NCI-H2227 (cell line): ENCODE results near the gene MIS18A.
"Not testable (repeated sequence)": the region's sequence is repeated elsewhere in the genome, so short reads cannot be mapped to it uniquely, and the experiment has no call there.

Experiments
- DNase-seq: peaks from one replicate; lab custom pipeline; 2025; ENCODE audit not compliant: unreplicated experiment; lab: John Stamatoyannopoulos, UW

MIS18A gene

GRCh38 chr21:32306021-32306780, 27.4 kb upstream of the MIS18A start:
- DNase-seq, result no peak

DNA sequence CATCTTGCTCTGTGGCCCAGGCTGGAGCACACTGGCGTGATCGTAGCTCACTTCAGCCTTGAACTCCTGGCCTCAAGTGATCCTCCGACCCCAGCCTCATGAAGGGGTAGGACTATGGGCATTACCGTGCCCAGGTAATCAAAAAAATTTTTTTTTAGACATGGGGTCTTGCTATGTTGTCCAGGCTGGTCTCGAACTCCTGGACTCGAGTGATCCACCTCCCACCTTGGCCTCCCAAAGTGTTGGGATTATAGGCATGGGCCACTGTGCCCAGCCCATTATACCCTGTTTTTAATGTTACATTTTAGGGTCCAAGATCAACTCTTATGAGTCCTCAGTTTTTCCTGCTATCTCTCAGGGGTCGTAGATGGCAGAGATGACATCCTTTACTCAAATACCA, 26.1 kb upstream of the MIS18A start:
- no peak for DNase-seq

DNA sequence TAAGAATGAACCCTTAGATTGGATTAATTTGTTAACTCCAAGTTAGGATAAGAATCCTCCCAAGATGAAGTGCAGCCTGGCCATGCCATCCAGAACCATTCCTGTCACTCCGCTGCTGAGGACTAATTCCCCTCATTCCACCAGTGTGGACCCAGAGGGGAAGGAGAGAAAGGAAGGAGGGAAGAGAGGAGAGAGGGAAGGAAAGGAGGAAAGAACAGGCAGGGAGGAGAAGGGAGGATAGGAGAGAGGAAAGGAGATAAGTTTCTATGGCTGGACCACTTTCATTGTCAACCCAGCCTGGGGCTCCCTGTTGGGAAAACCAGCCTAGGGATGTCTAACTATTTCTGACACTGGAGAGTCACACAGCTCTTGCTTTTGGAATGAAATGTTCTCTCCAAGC, 24.5 kb upstream of the MIS18A start:
- no peak for DNase-seq

GRCh38 chr21:32302560-32302959, 23.7 kb upstream of the MIS18A start:
- no peak for DNase-seq

GRCh38 chr21:32301596-32301995, 22.7 kb upstream of the MIS18A start:
- DNase-seq, result no peak

- DNase-seq, result no peak
Observed at GRCh38 chr21:32300117-32300681, 21.4 kb upstream of the MIS18A start.

DNA sequence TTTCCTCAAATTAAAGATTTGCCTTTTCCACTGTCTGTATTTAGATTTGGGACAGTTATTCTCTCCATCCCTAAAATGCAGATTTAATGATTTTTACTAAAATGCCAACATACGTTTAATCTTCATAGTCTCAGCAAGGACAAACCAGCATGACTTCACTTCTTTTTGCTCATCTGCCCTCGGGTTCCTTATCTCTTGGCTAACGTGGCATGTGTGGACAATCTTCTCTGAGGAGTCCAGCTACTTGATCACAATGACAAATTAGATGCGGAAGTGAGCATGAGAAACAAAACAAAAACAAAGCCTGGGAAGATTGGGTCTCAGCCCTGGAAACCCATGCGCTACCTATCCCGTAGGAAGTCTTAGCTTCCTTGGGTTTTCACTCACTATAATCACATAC, 20.8 kb upstream of the MIS18A start:
- no peak for DNase-seq

DNA sequence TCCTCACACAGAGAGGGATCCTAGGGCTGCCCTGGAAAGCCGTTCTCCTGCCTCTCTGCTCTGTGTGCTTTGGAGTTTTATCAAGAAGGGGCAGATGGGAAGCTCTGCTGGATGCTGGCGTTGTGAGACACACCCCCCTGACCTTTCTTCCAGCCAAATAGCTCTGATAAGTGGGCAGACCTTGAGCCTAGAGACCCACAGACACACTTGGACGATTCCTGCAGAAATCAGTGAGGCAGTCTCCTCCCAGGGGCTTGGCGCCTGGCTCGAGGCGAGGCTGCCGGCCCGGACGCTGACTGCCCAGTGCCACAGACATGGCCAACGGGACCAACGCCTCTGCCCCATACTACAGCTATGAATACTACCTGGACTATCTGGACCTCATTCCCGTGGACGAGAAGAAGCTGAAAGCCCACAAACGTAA, 19.8 kb upstream of the MIS18A start, which contains the start of gene MRAP:
MRAP (plus strand) TSS at position 198 of the 424 bp plus-strand sequence; CDS start at position 315, 117 bp downstream.
- peak; percentile 11 for DNase-seq

DNA sequence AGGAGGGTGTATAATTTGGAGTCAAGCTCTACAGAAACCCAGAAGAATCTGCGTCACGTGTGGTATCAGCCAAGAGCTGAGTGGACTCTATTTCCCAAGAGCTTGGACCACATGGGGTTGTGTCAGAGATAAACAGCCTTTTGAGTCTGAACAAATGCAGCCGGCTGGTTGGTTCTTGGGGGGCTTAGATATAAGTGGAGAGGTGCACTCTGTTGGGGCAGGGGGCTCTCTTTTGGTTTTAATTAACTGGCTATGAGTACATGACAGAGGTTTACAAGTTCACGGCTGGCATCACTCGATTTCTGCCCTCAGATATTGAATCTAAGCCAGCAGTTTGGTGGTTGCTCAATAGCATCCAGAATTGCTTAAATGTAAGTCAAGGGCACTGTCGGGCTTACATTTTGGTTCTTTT, 19.3 kb upstream of the MIS18A start:
- no peak for DNase-seq

- no peak for DNase-seq
Observed at GRCh38 chr21:32297449-32297848, 18.6 kb upstream of the MIS18A start.

- DNase-seq, result no peak
Observed at GRCh38 chr21:32285476-32285875, 6.6 kb upstream of the MIS18A start.

DNA sequence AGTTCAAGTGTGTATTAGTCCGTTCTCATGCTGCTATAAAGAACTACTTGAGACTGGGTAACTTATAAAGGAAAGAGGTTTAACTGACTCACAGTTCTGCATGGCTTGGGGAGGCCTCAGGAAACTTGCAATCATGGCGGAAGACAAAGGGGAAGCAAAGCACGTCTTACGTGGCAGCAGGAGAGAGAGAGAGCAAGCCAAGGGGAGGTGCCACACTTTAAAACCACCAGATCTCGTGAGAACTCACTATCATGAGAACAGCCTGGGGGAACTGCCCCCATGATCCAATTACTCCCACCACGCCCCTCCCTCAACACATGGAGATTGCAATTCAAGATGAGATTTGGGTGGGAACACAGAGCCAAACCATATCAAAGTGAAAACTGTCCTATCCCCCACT, 4.1 kb upstream of the MIS18A start:
- no peak for DNase-seq

- DNase-seq, result no peak
Observed at GRCh38 chr21:32281531-32281930, 2.7 kb upstream of the MIS18A start.

DNA sequence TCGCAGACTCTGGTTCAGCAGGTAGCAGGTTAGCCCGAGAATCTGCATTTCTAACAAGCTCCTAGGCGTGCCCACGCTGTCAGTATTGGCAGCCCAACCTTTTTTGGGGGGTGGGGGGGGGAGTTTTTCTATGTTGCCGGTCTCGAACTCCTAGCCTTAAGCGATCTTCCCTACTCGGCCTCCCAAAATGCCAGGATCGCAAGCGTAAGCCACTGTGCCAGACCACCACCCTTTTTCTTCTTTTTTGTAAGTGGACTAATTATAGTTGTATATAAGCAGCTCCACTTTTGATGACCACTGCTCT, 480 bp upstream of the MIS18A start:
- DNase-seq, result no peak

DNA sequence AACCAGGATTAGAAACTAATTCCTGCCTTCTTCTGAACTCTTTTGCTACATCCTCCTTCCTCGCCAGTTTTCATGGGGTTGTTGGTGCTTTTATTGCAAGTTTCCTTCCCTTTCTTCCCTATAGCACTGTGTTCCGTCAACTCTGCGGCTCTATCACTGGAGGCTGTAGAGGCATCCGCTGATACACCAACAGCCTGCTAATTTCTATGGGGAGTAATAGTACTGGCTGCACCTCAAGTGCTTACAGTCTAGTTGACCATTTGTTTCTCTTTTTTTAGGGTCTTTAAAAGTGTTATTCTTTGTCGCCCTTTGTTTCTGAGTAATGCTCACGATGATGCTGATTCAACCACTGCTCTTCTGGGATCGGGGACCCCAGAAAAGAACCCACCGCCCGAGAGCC, 746 bp downstream of the MIS18A start:
- DNase-seq, result no peak

- no peak for DNase-seq
Observed at GRCh38 chr21:32276671-32277070, 2.2 kb downstream of the MIS18A start.

DNA sequence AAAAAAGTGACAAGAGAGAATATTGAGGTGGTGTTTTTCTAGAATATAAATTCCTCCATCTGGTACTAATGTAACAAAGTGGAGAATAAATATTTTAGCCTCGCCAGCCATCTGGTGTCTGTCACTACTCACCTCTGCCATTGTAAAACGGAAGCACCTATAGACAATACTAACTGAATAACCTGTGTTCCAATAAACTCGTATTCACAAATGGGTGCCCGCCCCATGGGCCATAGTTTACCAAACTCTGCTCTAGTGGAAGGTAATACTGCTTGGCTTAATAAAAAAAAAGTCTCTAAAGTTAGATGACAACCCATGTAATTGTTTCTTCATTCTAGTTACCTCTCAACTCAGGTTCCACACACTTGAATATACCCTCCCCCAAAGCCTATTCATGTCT, 8.1 kb downstream of the MIS18A start:
- no peak for DNase-seq

DNA sequence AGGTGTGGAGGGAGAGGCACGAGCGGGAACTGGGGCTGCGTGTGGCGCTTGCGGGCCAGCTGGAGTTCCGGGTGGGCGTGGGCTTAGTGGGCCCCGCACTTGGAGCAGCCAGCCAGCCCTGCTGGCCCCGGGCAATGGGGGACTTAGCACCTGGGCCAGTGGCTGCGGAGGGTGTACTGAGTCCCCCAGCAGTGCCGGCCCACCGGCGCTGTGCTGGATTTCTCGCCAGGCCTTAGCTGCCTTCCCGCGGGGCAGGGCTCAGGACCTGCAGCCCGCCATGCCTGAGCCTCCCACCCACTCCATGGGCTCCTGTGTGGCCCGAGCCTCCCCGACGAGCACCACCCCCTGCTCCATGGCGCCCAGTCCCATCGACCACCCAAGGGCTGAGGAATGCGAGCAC, 13.5 kb downstream of the MIS18A start:
- DNase-seq, result not testable (repeated sequence)

DNA sequence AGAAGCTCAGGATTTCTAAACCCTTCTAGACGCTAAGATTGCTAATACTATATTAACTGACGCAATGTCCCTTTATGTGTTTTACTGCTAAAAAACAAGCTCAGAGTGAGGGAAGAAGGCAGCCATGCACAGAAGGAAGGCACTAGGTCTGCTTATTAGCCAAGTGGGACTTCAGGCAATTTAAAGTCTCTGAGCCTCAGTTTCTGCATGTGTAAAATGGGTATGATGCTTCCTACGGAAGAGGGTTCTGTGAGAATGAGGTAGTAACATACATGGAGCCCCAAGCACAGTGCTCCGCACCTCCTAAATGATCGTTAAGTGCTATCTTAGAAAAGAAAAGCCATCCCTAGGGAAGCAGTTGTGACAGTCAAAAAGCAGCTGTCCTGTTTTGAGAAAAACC, 16.9 kb downstream of the MIS18A start:
- DNase-seq, result no peak

DNA sequence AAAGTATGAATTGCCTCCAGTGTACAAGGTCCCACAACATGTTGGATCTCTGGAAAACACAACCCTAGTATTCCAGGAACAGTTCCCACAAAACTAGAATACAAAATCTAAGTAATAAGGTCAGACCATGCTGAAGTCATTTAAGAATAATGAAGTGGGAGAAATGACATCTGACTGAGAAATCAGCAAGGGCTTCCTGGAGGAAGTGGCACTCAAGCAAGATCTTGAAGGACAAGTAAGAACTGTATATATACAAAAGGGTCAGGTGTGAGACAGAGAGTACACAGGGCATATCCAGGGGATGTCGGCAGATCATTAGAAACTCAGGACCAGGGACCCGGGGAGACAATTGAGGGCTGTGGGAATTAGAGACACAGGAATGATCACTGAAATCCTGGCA, 18.7 kb downstream of the MIS18A start:
- DNase-seq, result no peak

GRCh38 chr21:32258786-32259048, 20.1 kb downstream of the MIS18A start:
- not testable (repeated sequence) for DNase-seq

DNA sequence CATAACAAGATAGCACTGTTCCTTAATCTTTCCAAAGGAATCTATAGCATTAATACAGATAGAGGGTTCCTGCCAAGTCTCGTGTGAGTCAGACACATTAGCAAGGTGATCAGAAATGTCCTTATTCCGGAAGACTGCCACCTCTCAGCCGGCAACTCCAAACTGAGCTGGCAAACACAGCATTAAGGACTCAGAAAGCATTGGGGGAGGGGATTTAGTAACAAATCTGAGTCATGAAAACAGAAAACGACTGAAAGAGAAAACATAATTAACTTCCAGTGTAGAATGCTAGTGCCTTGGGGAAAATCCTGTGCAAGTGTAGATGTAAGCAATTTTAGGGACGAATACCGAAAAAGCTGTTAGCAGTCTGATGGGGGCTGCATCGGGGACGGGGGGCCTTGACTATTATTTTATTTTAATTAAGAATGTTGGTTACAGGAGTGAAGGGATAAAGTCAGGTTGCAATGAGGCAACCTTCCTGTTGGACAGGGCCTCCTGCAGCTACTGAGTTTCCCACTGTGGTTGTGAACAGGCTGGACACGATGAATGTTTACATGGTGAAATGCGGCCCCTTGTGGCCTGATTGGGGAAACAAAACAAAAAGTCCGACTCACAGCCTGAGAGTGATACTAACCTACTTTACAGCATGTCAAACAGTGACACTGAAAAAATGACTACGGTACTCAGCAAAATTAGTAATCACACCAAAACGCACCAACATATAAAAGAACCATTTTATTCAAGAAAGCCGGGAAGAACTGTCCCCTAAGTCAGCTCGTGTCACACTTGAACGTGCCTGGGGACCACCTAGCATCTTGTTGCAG, 20.7 kb downstream of the MIS18A start:
- DNase-seq, result peak; percentile 91
